ENCODE measurements around the gene BCOR.

The BCOR gene

DNA sequence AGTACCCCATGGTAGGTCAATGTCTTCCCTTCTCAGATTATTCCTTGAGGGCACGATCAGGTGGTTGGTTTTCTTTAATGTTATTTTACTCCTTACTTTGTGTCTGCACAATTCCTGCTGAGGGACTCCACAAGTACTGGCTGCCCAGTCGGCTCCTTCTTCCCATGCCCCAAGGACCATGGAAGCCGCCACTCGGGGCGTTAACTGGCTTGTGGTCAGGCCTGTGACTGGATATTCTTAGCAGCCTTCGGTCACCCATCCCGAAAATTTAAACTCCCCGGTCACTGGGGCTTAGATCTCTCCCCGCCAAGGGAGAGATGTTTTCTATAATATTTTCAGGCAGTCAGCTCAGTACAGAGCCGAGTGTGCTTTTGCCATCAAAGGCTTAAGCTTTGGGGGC is 24.7 kb upstream of the BCOR start:
- TF ChIP-seq GABPA (IDR thresholded peaks at IDR 0.05; ENCODE audit: low read depth): no peak
- no peak for TF ChIP-seq SPI1 (IDR thresholded peaks at IDR 0.05; ENCODE audit: borderline replicate concordance, low read depth)
- TF ChIP-seq POLR2AphosphoS5 (IDR thresholded peaks at IDR 0.05; ENCODE audit: low read depth): no peak
- TF ChIP-seq, protein P1, sequence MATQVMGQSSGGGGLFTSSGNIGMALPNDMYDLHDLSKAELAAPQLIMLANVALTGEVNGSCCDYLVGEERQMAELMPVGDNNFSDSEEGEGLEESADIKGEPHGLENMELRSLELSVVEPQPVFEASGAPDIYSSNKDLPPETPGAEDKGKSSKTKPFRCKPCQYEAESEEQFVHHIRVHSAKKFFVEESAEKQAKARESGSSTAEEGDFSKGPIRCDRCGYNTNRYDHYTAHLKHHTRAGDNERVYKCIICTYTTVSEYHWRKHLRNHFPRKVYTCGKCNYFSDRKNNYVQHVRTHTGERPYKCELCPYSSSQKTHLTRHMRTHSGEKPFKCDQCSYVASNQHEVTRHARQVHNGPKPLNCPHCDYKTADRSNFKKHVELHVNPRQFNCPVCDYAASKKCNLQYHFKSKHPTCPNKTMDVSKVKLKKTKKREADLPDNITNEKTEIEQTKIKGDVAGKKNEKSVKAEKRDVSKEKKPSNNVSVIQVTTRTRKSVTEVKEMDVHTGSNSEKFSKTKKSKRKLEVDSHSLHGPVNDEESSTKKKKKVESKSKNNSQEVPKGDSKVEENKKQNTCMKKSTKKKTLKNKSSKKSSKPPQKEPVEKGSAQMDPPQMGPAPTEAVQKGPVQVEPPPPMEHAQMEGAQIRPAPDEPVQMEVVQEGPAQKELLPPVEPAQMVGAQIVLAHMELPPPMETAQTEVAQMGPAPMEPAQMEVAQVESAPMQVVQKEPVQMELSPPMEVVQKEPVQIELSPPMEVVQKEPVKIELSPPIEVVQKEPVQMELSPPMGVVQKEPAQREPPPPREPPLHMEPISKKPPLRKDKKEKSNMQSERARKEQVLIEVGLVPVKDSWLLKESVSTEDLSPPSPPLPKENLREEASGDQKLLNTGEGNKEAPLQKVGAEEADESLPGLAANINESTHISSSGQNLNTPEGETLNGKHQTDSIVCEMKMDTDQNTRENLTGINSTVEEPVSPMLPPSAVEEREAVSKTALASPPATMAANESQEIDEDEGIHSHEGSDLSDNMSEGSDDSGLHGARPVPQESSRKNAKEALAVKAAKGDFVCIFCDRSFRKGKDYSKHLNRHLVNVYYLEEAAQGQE (IDR thresholded peaks at IDR 0.05; ENCODE audit: insufficient replicate concordance, low read depth): no peak
- TF ChIP-seq, protein P2, sequence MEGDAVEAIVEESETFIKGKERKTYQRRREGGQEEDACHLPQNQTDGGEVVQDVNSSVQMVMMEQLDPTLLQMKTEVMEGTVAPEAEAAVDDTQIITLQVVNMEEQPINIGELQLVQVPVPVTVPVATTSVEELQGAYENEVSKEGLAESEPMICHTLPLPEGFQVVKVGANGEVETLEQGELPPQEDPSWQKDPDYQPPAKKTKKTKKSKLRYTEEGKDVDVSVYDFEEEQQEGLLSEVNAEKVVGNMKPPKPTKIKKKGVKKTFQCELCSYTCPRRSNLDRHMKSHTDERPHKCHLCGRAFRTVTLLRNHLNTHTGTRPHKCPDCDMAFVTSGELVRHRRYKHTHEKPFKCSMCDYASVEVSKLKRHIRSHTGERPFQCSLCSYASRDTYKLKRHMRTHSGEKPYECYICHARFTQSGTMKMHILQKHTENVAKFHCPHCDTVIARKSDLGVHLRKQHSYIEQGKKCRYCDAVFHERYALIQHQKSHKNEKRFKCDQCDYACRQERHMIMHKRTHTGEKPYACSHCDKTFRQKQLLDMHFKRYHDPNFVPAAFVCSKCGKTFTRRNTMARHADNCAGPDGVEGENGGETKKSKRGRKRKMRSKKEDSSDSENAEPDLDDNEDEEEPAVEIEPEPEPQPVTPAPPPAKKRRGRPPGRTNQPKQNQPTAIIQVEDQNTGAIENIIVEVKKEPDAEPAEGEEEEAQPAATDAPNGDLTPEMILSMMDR (IDR thresholded peaks at IDR 0.05; ENCODE audit: insufficient read depth, low read length): no peak
- no peak overlapping the region for H3K4me3 ChIP-seq (replicated peaks; ENCODE audit: insufficient read depth, low read length)
- no peaks in the 10 kb centered on the region for H3K27me3 ChIP-seq (ENCODE audit: insufficient read depth, poor library complexity, severe bottlenecking)
- no peak overlapping the region for H3K27ac ChIP-seq (replicated peaks)
- no peak for DNase-seq (ENCODE audit: low read depth in 1 of 2, low spot score in 1 of 2)

DNA sequence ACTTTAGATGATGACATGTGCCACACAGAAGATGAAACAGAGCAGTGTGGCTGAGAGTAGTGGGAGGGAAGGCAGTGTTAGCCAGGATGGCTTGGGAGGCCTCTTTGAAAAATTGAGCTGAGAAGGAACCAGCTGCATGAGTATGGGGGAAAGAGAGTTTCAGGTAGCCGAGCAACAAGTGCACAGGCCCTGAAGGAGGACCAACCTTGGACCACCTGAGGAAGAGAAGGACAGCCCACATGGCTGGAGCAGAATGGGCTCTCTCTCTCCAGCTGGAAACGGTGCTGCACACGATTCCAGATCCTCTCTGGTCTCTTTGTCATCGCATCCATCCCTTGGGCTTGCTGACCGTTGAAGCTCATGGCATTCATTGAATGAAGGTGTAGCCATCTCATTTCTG is 23.9 kb upstream of the BCOR start:
- no peak overlapping the region for H3K4me3 ChIP-seq (replicated peaks; ENCODE audit: insufficient read depth, low read length)
- no peak for TF ChIP-seq SPI1 (IDR thresholded peaks at IDR 0.05; ENCODE audit: borderline replicate concordance, low read depth)
- TF ChIP-seq GABPA (IDR thresholded peaks at IDR 0.05; ENCODE audit: low read depth): no peak
- TF ChIP-seq, protein P1 (IDR thresholded peaks at IDR 0.05; ENCODE audit: insufficient replicate concordance, low read depth): no peak
- TF ChIP-seq, protein P2 (IDR thresholded peaks at IDR 0.05; ENCODE audit: insufficient read depth, low read length): no peak
- no peak for TF ChIP-seq POLR2AphosphoS5 (IDR thresholded peaks at IDR 0.05; ENCODE audit: low read depth)
- H3K27me3 ChIP-seq (ENCODE audit: insufficient read depth, poor library complexity, severe bottlenecking): no peaks in the 10 kb centered on the region
- no peak for DNase-seq (ENCODE audit: low read depth in 1 of 2, low spot score in 1 of 2)
- H3K27ac ChIP-seq (replicated peaks): peak overlapping the region; percentile 38

DNA sequence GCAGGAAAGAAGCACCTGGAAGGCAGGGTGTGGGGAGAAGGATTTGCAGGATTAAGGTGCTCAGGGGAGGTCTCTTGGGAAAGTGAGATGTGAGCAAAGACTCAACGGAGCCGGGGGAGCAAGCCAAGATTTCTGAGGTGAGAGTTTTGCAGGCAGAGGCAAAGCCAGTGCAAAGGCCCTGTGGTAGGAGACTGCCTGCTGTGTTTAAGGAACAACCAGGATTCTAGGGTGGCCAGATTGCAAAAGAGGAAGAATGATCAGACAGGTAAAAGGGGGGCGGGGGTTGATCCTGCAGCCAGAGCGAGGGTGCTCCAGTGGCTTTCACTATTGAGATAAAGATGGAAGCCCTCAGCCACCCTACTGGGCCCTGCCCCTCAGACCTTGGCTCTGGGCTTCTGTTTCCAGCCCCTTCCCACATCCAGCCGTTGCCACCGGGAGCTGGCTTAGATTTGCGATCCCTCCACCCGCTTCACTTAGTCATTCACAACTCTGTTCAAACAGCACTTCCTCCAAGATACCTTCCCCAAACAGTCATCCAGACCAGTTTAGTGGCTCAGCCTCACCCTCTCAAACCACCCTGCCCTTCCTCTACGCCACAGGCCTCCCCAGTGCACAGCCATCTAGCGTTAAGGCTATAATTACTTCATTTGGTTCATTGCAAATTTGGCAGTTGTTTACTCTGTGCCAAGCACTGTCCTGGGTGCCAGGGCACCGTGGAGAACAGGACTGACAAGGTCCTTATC is 23.3 kb upstream of the BCOR start:
- Histone ChIP-seq H3K27me3 (ENCODE audit: insufficient read depth, poor library complexity, severe bottlenecking) (no peaks in the 10 kb centered on the region), H3K27ac (replicated peaks) (peak overlapping the region; percentile 38), H3K4me3 (replicated peaks; ENCODE audit: insufficient read depth, low read length) (no peak overlapping the region)
- DNase-seq (ENCODE audit: low read depth in 1 of 2, low spot score in 1 of 2): peak in 1 of 2 experiments; percentile 74
- TF ChIP-seq SPI1 (IDR thresholded peaks at IDR 0.05; ENCODE audit: borderline replicate concordance, low read depth) (peak; percentile 67; the same call in 1 of the 2 replicates), GABPA (IDR thresholded peaks at IDR 0.05; ENCODE audit: low read depth) (no peak)

DNA sequence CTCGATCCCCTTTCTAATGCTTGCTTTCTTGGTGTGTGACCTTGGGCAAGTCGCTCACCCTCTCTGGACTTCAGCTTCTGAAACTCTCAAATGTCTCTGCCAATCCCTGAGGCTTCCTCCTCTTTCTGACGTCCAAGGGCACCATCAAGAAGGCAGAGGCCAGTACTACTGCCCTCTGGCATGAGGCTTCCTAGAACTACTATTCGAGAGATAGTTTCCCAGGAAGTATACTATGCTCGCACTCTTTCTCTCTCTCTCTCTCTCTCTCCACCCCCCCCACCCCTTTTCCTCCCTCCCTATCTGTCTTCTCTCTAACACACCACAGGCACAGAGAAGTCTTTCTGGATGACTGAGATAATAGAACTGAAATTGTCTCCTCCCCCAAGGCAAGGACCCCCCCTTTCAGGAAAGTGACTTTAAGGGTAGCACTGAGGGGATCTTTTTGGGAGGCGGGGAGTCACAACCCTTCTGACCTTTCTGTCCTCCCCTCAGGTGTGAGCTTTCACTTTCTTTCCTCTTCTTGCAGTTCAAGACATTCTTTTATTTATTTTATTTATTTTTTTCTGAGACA is 20.0 kb upstream of the BCOR start:
- Histone ChIP-seq H3K27ac (replicated peaks) (no peak overlapping the region), H3K27me3 (ENCODE audit: insufficient read depth, poor library complexity, severe bottlenecking) (no peaks in the 10 kb centered on the region), H3K4me3 (replicated peaks; ENCODE audit: insufficient read depth, low read length) (no peak overlapping the region)
- DNase-seq (ENCODE audit: low read depth in 1 of 2, low spot score in 1 of 2): no peak
- TF ChIP-seq GABPA (IDR thresholded peaks at IDR 0.05; ENCODE audit: low read depth) (no peak), POLR2AphosphoS5 (IDR thresholded peaks at IDR 0.05; ENCODE audit: low read depth) (no peak), SPI1 (IDR thresholded peaks at IDR 0.05; ENCODE audit: borderline replicate concordance, low read depth) (no peak)
- TF ChIP-seq, protein P1 (IDR thresholded peaks at IDR 0.05; ENCODE audit: insufficient replicate concordance, low read depth): no peak
- TF ChIP-seq, protein P2 (IDR thresholded peaks at IDR 0.05; ENCODE audit: insufficient read depth, low read length): no peak
